Lung (tissue), 12 donors: Measurements from ENCODE around the gene MICAL2. TPM values are rescaled to one million over a fixed set of nuclear protein-coding genes. Genes with fewer than 3 reads are reported as not detected.

ENCODE experiments used
- ATAC-seq: fragments of 200-7000 bp; cut with Tn5 transposase; one replicate; pipeline ENCODE4 v1.9.1; 2020; ENCODE audit warnings: moderate number of reproducible peaks; ENCODE audit not compliant: insufficient read depth, low FRiP score
- DNase-seq, 3 donors: peaks; one replicate each; pipeline ENCODE4 v3.0.0-alpha.2; 2013 to 2017
- H3K27ac ChIP-seq, 2 donors: one replicate each; pipeline ENCODE4 v1.5.1; 2013; ENCODE audit warnings: mild to moderate bottlenecking in 2 of 2, moderate library complexity in 2 of 2, control low read depth in 1 of 2, inconsistent platforms in 1 of 2, low read depth in 1 of 2, low read length in 1 of 2
- H3K27me3 ChIP-seq, 3 donors: one replicate each; pipeline ENCODE4 v1.5.1; 2013; ENCODE audit warnings: low read length in 2 of 3; ENCODE audit not compliant: control insufficient read depth in 3 of 3, insufficient read depth in 3 of 3
- H3K36me3 ChIP-seq, 4 donors: one replicate each; pipeline ENCODE4 v1.5.1; 2013; ENCODE audit warnings: low read length in 4 of 4, mild to moderate bottlenecking in 1 of 4, moderate library complexity in 1 of 4; ENCODE audit not compliant: control insufficient read depth in 4 of 4, insufficient read depth in 4 of 4
- H3K4me1 ChIP-seq, 5 donors: one replicate each; pipeline ENCODE4 v1.5.1; 2013; ENCODE audit warnings: low read length in 5 of 5, mild to moderate bottlenecking in 2 of 5, moderate library complexity in 1 of 5; ENCODE audit not compliant: control insufficient read depth in 5 of 5, insufficient read depth in 5 of 5
- H3K4me3 ChIP-seq: one replicate; pipeline ENCODE4 v1.5.1; 2013; ENCODE audit warnings: mild to moderate bottlenecking, control low read depth, moderate library complexity
- H3K9ac ChIP-seq, 2 donors: one replicate each; pipeline ENCODE4 v1.5.1; 2013; ENCODE audit warnings: low read length in 2 of 2, control low read depth in 1 of 2; ENCODE audit not compliant: insufficient read depth in 1 of 2
- H3K9me3 ChIP-seq, 4 donors: one replicate each; pipeline ENCODE4 v1.5.1; 2013; ENCODE audit warnings: low read length in 3 of 4, mild to moderate bottlenecking in 1 of 4, moderate library complexity in 1 of 4; ENCODE audit not compliant: control insufficient read depth in 4 of 4, insufficient read depth in 3 of 4
- WGBS, 2 donors: extraction: QIAGEN DNeasy Blood & Tissue Kit; methylation state at CpG; one replicate each; pipeline ENCODE4 v1.1.7; 2013; 5-methylcytosine and 5-hydroxymethylcytosine counted together
- polyA plus RNA-seq, 2 donors: library from polyadenylated mRNA; stranded (reverse); fragments of 200-250 nt; gene quantifications; one replicate each; pipeline ENCODE4 v1.2.1, GENCODE V29; 2013
- total RNA-seq, 2 donors: library from RNA; depleted of rRNA in 1 of 2; stranded (reverse); fragments of >200 nt in 1 of 2; gene quantifications; one replicate each; pipeline ENCODE4 v1.2.1, GENCODE V29; 2014 to 2021
- TF ChIP-seq, protein P1 (sequence below): IDR thresholded peaks from 2 replicates; pipeline ENCODE4 v1.5.1; 2012; ENCODE audit warnings: mild to moderate bottlenecking; ENCODE audit errors: control extremely low read depth, extremely low read depth
- donor health status: control.
- donor health status: control.
- donor health status: Bipolar disorder and iron deficiency.
- donor health status: healthy.
- donor health status: DM: yes; HTN: yes; CAD: no.

The MICAL2 gene
- total and polyA plus RNA-seq, 4 donors: 38.2 to 218 (median 99.6) TPM

DNA sequence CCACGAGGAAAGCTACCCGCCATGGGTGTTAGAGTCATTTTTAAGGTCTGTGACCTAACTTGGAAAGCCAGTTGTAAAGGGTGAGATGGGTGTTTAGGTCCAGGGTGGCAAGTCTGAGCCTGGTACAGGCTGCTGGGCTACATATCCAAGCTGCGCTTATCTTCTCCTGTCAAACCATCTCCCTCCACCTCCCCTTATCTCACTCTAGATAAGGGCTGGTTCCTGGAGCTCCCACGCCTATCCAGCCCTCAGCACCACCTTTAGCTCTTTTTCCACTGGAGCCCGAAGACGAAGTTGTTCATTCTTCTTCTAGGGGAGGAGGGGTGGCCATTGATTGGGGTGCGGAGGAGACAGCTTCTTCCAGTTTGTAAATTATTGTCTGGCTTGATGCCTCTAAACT is 48.5 kb downstream of the MICAL2 start:
- H3K36me3 ChIP-seq: peaks cover 0 to 9% (median 0%) of the 10 kb centered on the region in 4 donors
- H3K9me3 ChIP-seq: no peaks in the 10 kb centered on the region
- H3K27ac ChIP-seq: peak overlapping the region; percentile 23 to 74
- no peak for ATAC-seq
- no peaks in the 10 kb centered on the region for H3K27me3 ChIP-seq
- peaks cover 11 to 34% (median 17%) of the 10 kb centered on the region in 5 donors for H3K4me1 ChIP-seq
- H3K9ac ChIP-seq: peak overlapping the region in 1 of 2 donors; percentile 16
- TF ChIP-seq, protein P1, sequence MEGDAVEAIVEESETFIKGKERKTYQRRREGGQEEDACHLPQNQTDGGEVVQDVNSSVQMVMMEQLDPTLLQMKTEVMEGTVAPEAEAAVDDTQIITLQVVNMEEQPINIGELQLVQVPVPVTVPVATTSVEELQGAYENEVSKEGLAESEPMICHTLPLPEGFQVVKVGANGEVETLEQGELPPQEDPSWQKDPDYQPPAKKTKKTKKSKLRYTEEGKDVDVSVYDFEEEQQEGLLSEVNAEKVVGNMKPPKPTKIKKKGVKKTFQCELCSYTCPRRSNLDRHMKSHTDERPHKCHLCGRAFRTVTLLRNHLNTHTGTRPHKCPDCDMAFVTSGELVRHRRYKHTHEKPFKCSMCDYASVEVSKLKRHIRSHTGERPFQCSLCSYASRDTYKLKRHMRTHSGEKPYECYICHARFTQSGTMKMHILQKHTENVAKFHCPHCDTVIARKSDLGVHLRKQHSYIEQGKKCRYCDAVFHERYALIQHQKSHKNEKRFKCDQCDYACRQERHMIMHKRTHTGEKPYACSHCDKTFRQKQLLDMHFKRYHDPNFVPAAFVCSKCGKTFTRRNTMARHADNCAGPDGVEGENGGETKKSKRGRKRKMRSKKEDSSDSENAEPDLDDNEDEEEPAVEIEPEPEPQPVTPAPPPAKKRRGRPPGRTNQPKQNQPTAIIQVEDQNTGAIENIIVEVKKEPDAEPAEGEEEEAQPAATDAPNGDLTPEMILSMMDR: no peak
- peak in 1 of 3 donors; percentile 41 for DNase-seq
- no peak overlapping the region for H3K4me3 ChIP-seq
- 73 to 85% methylated on average over 7 of the region's 7 CpGs for WGBS, 2 donors

DNA sequence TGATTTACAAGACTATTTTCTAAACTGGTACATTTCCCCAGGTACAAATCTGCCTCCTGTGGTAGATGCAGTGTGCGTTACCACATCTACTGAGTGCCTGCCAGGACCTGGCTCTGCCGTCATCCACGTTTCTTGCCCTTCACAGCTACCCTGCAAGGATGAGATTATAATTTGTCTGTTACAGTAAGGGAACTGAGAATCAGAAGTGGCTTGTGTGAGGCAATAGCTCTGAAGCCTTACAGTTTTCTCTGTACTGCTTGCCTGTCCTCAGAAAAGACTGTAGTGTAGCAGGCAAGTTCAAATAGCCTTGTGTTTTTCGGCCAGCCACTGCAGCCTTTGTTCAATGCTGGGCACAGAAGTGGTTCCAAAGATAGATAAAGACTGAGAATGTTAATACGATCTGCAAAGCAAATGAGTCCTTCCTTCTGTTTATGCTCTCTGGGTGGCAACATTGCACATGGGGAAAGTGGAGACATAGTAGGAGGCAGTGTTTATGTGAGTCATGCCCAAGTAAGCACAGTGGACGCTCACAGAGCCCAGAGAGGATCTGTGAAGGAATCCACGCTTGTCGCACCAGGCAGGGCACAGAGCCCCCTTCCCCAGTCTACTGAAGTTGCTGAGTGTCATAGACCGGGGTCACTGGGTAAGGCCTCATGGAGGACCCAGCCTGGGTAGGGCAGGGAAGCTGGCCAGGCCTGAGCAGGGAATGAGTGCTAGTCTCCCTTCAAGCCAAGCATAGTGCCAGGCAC is 49.1 kb downstream of the MICAL2 start:
- H3K4me1 ChIP-seq: peaks cover 11 to 37% (median 17%) of the 10 kb centered on the region in 5 donors
- ATAC-seq (peak; percentile 68), DNase-seq (peak; percentile 39 to 73 (median 67))
- no peaks in the 10 kb centered on the region for H3K27me3 ChIP-seq
- H3K36me3 ChIP-seq: peaks cover 0 to 10% (median 0%) of the 10 kb centered on the region in 4 donors
- 51 to 54% methylated on average over 9 of the region's 9 CpGs for WGBS, 2 donors
- no peaks in the 10 kb centered on the region for H3K9me3 ChIP-seq
- H3K9ac ChIP-seq: no peak overlapping the region
- H3K4me3 ChIP-seq: no peak overlapping the region
- H3K27ac ChIP-seq: peak overlapping the region; percentile 74 to 88
- TF ChIP-seq, protein P1: no peak

DNA sequence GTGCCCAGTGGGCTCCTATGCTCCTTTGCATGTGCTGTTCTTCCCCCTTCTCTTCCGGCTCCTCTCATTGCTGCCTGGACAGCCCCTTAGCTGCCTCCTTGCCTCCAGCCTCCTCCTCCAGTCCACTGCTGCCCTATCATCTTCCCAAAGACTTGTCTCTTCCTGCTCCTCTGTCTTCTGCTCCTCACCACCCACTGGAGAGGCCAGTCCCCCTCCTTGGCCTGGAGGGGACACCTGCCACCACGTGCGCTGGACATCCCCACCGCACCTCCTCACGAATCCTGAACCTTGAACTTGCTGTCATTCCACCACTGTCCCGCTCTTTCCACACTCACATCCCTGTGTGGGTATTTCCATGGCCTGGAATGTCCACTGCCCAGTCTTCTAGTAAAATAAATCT is 49.8 kb downstream of the MICAL2 start:
- no peak overlapping the region for H3K9ac ChIP-seq
- DNase-seq: no peak
- 90 to 94% methylated on average over 6 of the region's 6 CpGs for WGBS, 2 donors

More for the DNA sequence above, 49.8 kb downstream of the MICAL2 start:
- Histone ChIP-seq H3K27me3 (no peaks in the 10 kb centered on the region), H3K9me3 (no peaks in the 10 kb centered on the region), H3K27ac (peak overlapping the region; percentile 74 to 88), H3K36me3 (peaks cover 0 to 12% (median 0%) of the 10 kb centered on the region in 4 donors), H3K4me1 (peaks cover 11 to 37% (median 17%) of the 10 kb centered on the region in 5 donors), H3K4me3 (no peak overlapping the region)
- TF ChIP-seq, protein P1: no peak
- ATAC-seq: no peak
